ENCODE measurements around the gene FAM114A1.

- TF ChIP-seq CTCF (conservative IDR thresholded peaks at IDR 0.05) (no peak), ZFX (IDR thresholded peaks at IDR 0.05) (no peak)
Measured at GRCh38 chr4:38818441-38818976, 49.1 kb upstream of the FAM114A1 start.
